Fibroblast of the aortic adventitia (primary cell): ENCODE data around the gene SLC24A1. TPM values are rescaled to one million over a fixed set of nuclear protein-coding genes. Genes with fewer than 3 reads are reported as not detected.
"Not testable (repeated sequence)": the region's sequence is repeated elsewhere in the genome, so short reads cannot be mapped to it uniquely, and the experiment has no call there.

Experiments
- DNase-seq: peaks from one replicate; pipeline ENCODE4 v3.0.0-alpha.2; 2010; ENCODE audit warnings: low read depth
- H3K4me3 ChIP-seq: 2 replicates; pipeline ENCODE4 v1.5.1; 2011; ENCODE audit warnings: low read depth, mild to moderate bottlenecking, control low read depth, low read length, moderate library complexity
- total RNA-seq: library from RNA; depleted of rRNA; stranded (reverse); fragments of >200 nt; gene quantifications from 2 replicates; pipeline ENCODE4 v1.2.3, GENCODE V29; 2012; ENCODE audit warnings: low replicate concordance
- TF ChIP-seq, protein P1 (sequence below): IDR thresholded peaks from 2 replicates; pipeline ENCODE4 v1.5.1; 2011; ENCODE audit warnings: mild to moderate bottlenecking, low read length, control low read depth, inconsistent platforms; ENCODE audit not compliant: insufficient read depth

SLC24A1 gene
- total RNA-seq, 1 donor: 7.9 TPM

DNA sequence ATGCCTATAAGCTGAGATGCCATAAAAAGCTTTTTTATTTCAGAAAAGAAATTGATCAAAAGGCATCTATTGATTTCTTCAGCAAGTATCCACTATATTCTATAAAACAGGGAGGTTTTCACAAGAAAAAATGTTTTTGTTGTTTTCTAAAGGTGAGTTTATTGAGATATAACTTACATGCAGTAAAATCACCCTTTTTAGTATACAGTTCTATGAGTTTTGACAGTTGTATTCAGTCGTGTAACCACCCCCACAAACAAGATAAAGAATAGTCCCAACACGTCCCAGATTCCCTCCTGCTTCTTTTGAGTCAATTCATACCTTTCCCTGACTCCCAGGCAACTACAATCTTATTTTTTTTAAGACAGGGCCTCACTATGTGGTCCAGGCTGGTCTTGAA lies 18.6 kb upstream of the SLC24A1 start:
- DNase-seq: no peak
- H3K4me3 ChIP-seq: no peak overlapping the region
- TF ChIP-seq, protein P1, sequence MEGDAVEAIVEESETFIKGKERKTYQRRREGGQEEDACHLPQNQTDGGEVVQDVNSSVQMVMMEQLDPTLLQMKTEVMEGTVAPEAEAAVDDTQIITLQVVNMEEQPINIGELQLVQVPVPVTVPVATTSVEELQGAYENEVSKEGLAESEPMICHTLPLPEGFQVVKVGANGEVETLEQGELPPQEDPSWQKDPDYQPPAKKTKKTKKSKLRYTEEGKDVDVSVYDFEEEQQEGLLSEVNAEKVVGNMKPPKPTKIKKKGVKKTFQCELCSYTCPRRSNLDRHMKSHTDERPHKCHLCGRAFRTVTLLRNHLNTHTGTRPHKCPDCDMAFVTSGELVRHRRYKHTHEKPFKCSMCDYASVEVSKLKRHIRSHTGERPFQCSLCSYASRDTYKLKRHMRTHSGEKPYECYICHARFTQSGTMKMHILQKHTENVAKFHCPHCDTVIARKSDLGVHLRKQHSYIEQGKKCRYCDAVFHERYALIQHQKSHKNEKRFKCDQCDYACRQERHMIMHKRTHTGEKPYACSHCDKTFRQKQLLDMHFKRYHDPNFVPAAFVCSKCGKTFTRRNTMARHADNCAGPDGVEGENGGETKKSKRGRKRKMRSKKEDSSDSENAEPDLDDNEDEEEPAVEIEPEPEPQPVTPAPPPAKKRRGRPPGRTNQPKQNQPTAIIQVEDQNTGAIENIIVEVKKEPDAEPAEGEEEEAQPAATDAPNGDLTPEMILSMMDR: no peak

DNA sequence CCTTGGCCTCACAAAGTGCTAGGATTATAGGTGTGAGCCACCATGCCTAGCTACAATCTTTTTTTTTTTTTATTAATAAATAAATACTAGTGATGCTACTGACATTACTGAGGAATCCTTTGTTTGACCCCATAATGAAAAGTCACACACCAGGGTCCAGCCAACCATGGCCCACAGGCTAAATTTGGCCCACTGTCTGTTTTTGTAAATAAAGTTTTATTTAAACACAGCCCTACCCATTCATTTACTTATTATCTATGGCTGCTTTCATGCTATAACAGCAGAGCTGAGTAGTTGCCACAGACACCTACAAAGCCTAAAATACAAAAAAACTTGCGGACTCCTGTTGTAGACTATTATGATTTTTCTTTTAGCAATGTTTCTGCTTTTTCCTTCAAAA lies 18.2 kb upstream of the SLC24A1 start:
- TF ChIP-seq, protein P1: no peak
- DNase-seq: no peak
- H3K4me3 ChIP-seq: no peak overlapping the region

DNA sequence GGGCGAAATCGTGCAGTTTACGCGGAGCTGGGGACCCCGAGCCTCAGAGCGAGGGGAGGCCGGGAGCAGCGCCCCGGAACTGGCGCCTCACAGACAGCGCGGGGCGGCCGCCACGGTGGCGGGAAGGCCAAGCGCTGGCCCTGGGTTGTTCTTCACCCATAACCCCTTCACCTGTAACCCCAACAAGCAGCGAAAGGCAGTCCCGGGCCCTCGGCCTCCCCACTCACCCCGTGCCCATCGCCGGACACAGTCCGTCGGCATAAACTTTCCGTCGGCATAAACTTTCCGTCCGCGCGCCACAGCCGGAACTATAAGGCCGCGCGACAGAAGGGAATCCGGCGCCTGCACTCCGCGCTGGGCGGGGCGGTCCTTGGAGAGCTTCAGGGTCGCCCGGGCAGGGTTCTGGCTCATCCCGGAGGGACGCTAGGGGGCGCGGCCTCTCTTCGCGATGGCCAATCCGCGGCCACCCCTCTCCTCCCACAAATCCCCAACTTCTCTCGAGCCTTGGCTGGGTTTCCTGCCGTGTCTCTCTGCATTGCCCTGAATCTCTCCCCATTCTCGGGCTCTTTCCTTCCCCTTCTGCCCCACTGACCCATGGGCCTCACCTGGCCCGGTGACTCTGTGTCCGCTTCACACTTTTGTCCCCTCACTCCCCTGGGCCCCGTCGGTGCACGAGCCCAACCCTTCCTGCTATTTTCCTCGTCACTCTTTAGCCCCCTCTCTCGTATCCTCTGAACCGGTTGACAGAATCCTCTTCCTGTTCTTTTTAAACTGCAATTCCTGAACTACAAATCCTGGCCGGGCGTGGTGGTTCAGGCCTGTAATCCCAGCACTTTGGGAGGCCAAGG lies 10.6 kb upstream of the SLC24A1 start, which contains the start of gene INTS14:
Gene INTS14, minus strand, starts transcription at position 261 of the 848 bp plus-strand sequence. CDS start 3,751 bp downstream, outside the sequence.
- peak; percentile 96 for DNase-seq
- TF ChIP-seq, protein P1: peak; percentile 45
- H3K4me3 ChIP-seq: peak within 1 kb of the TSS; percentile 88

DNA sequence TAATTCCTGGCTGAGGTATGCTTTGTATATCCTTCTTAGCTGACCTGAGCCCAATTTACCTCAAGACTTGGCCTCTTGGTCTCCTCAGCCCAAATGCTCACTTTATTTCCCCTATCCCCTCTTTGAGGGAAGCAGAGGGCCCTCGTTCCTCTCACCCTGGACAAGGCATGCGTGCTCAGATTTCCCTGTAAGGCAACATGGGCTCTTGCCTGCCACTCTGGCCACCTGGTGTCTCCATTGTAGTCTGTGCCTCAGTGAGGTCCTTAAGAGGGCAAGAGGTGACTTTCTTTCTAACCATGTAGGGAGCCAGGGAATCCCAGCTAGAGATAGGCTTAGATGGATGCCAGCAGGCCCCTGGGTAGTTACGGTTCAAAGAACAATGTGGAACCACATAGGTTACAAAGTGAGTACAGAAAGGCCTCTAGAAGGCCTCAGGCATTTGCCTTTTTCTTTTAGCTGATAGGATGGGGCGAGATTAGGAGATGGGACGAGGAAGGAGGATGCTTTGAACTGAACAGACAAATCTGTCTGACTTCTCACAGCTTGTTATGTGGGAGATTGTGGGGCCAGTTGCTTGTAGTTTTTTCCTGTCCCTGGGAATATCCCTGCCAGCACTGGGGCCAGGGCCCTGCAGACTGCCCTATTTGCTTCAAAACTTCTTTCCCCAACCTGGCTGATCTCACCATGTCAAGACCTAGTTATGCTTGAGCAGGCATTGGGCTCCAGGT lies 9.7 kb upstream of the SLC24A1 start:
- TF ChIP-seq, protein P1: no peak
- H3K4me3 ChIP-seq: peak overlapping the region; percentile 83
- DNase-seq: peak; percentile 2

DNA sequence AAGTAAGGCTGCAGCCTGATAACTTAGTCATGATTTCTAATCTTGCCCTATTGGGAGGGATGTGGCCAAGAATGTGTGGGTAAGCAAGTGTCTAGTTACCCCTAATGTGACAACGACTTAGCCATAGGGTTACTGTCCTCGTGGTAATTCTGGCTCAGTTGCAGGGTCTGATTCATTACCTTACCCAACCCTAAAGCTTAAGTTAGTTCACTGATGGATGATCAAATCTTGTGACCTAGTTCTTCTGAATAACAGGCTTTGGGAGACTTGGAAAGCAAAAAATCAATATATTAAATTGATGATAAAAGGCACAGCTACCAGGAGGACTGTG lies 9.2 kb upstream of the SLC24A1 start:
- peak; percentile 4 for DNase-seq
- no peak overlapping the region for H3K4me3 ChIP-seq
- TF ChIP-seq, protein P1: no peak

DNA sequence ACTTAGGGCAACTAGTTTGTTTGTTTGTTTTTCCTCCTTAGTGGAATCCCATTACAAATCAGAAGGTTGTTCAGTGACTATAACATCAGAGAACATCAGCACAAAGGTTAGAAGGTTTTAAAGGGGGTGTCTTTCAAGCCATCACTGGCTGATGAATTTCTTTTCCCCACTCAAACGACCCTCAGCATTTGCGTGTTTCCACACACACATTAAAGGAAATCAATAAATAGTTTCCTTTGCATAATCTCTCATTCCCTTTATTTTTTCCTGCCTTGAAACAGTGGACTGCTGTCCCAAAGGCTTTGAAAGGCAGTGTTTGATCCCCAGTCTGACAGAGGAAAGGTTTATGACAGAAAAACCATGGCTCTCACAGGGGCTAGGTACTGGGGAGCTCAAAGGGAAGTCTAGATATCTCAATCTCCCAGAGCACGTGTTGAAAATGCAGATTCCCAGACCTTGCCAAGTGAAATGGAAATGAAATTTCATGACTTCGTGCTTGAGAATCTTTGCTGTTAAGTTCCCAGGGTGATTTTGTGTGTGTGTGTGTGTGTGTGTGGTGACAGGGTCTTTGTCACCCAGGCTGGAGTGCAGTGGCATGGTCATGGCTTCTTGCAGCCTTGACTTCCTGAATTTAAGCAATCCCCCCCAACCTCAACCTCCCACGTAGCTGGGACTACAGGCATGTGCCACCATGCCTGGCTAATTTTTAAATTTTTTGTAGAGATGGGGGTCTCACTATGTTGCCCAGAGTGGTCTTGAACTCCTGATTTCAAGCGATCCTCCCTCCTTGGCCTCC lies 8.6 kb upstream of the SLC24A1 start:
- TF ChIP-seq, protein P1: no peak
- no peak overlapping the region for H3K4me3 ChIP-seq
- no peak for DNase-seq

DNA sequence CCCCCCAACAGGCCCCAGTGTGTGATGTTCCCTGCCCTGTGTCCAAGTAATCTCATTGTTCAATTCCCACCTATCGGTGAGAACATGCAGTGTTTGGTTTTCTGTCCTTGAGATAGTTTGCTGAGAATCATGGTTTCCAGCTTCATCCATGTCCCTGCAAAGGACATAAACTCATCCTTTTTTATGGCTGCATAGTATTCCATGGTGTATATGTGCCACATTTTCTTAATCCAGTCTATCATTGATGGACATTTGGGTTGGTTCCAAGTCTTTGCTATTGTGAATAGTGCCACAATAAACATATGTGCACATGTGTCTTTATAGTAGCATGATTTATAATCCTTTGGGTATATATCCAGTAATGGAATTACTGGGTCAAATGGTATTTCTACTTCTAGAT lies 5.9 kb upstream of the SLC24A1 start:
- not testable (repeated sequence) for H3K4me3 ChIP-seq, DNase-seq
